Measurements from ENCODE around the gene KCNA10.

KCNA10 gene

GRCh38 chr1:110538075-110538474 lies 19.1 kb upstream of the KCNA10 start:
- H3K4me3 ChIP-seq (ENCODE audit: low read length in 2 of 2), result no peak overlapping the region
- H3K27ac ChIP-seq (ENCODE audit: low read depth in 2 of 2, low read length in 2 of 2), result no peak overlapping the region
- H3K9me3 ChIP-seq (ENCODE audit: control insufficient read depth in 2 of 2, low read length in 2 of 2), result no peaks in the 10 kb centered on the region
- no peaks in the 10 kb centered on the region for H3K36me3 ChIP-seq (ENCODE audit: control insufficient read depth in 2 of 2, insufficient read depth in 2 of 2, low read length in 2 of 2)
- H3K9ac ChIP-seq (ENCODE audit: low read depth in 1 of 2, low read length in 2 of 2), result no peak overlapping the region
- peaks cover 0 to 2% of the 10 kb centered on the region in 2 donors for H3K27me3 ChIP-seq (ENCODE audit: control insufficient read depth in 2 of 2, insufficient read depth in 2 of 2, low read length in 2 of 2)
- no peaks in the 10 kb centered on the region for H3K4me1 ChIP-seq (ENCODE audit: control insufficient read depth in 2 of 2, insufficient read depth in 2 of 2, low read length in 2 of 2)

- Histone ChIP-seq H3K27me3 (ENCODE audit: control insufficient read depth in 2 of 2, insufficient read depth in 2 of 2, low read length in 2 of 2) (peaks cover 0 to 2% of the 10 kb centered on the region in 2 donors), H3K27ac (ENCODE audit: low read depth in 2 of 2, low read length in 2 of 2) (no peak overlapping the region), H3K9ac (ENCODE audit: low read depth in 1 of 2, low read length in 2 of 2) (no peak overlapping the region), H3K4me1 (ENCODE audit: control insufficient read depth in 2 of 2, insufficient read depth in 2 of 2, low read length in 2 of 2) (no peaks in the 10 kb centered on the region), H3K4me3 (ENCODE audit: low read length in 2 of 2) (no peak overlapping the region), H3K36me3 (ENCODE audit: control insufficient read depth in 2 of 2, insufficient read depth in 2 of 2, low read length in 2 of 2) (no peaks in the 10 kb centered on the region), H3K9me3 (ENCODE audit: control insufficient read depth in 2 of 2, low read length in 2 of 2) (no peaks in the 10 kb centered on the region)
These were observed 17.0 kb upstream of the KCNA10 start for GRCh38 chr1:110535985-110536384.

- no peaks in the 10 kb centered on the region for H3K36me3 ChIP-seq (ENCODE audit: control insufficient read depth in 2 of 2, insufficient read depth in 2 of 2, low read length in 2 of 2)
- H3K9me3 ChIP-seq (ENCODE audit: control insufficient read depth in 2 of 2, low read length in 2 of 2), result no peaks in the 10 kb centered on the region
- H3K4me3 ChIP-seq (ENCODE audit: low read length in 2 of 2), result no peak overlapping the region
- H3K27ac ChIP-seq (ENCODE audit: low read depth in 2 of 2, low read length in 2 of 2), result no peak overlapping the region
- no peaks in the 10 kb centered on the region for H3K4me1 ChIP-seq (ENCODE audit: control insufficient read depth in 2 of 2, insufficient read depth in 2 of 2, low read length in 2 of 2)
- H3K27me3 ChIP-seq (ENCODE audit: control insufficient read depth in 2 of 2, insufficient read depth in 2 of 2, low read length in 2 of 2), result peaks cover 0 to 5% of the 10 kb centered on the region in 2 donors
- H3K9ac ChIP-seq (ENCODE audit: low read depth in 1 of 2, low read length in 2 of 2), result no peak overlapping the region
These were observed 14.3 kb upstream of the KCNA10 start for GRCh38 chr1:110533230-110533629.

- Histone ChIP-seq H3K9me3 (ENCODE audit: control insufficient read depth in 2 of 2, low read length in 2 of 2) (no peaks in the 10 kb centered on the region), H3K4me3 (ENCODE audit: low read length in 2 of 2) (no peak overlapping the region), H3K4me1 (ENCODE audit: control insufficient read depth in 2 of 2, insufficient read depth in 2 of 2, low read length in 2 of 2) (peaks cover 0 to 4% of the 10 kb centered on the region in 2 donors), H3K27me3 (ENCODE audit: control insufficient read depth in 2 of 2, insufficient read depth in 2 of 2, low read length in 2 of 2) (peaks cover 3 to 14% of the 10 kb centered on the region in 2 donors), H3K9ac (ENCODE audit: low read depth in 1 of 2, low read length in 2 of 2) (no peak overlapping the region), H3K36me3 (ENCODE audit: control insufficient read depth in 2 of 2, insufficient read depth in 2 of 2, low read length in 2 of 2) (no peaks in the 10 kb centered on the region), H3K27ac (ENCODE audit: low read depth in 2 of 2, low read length in 2 of 2) (no peak overlapping the region)
These were observed 10.0 kb upstream of the KCNA10 start for GRCh38 chr1:110529011-110529410.

- Histone ChIP-seq H3K27me3 (ENCODE audit: control insufficient read depth in 2 of 2, insufficient read depth in 2 of 2, low read length in 2 of 2) (peaks cover 11 to 13% of the 10 kb centered on the region in 2 donors), H3K4me3 (ENCODE audit: low read length in 2 of 2) (no peak overlapping the region), H3K9me3 (ENCODE audit: control insufficient read depth in 2 of 2, low read length in 2 of 2) (no peaks in the 10 kb centered on the region), H3K36me3 (ENCODE audit: control insufficient read depth in 2 of 2, insufficient read depth in 2 of 2, low read length in 2 of 2) (no peaks in the 10 kb centered on the region), H3K4me1 (ENCODE audit: control insufficient read depth in 2 of 2, insufficient read depth in 2 of 2, low read length in 2 of 2) (peaks cover 0 to 4% of the 10 kb centered on the region in 2 donors), H3K27ac (ENCODE audit: low read depth in 2 of 2, low read length in 2 of 2) (no peak overlapping the region), H3K9ac (ENCODE audit: low read depth in 1 of 2, low read length in 2 of 2) (no peak overlapping the region)
These were observed 7.3 kb upstream of the KCNA10 start for GRCh38 chr1:110526201-110526780.

- Histone ChIP-seq H3K4me1 (ENCODE audit: control insufficient read depth in 2 of 2, insufficient read depth in 2 of 2, low read length in 2 of 2) (peaks cover 0 to 4% of the 10 kb centered on the region in 2 donors), H3K9me3 (ENCODE audit: control insufficient read depth in 2 of 2, low read length in 2 of 2) (no peaks in the 10 kb centered on the region), H3K36me3 (ENCODE audit: control insufficient read depth in 2 of 2, insufficient read depth in 2 of 2, low read length in 2 of 2) (no peaks in the 10 kb centered on the region), H3K9ac (ENCODE audit: low read depth in 1 of 2, low read length in 2 of 2) (no peak overlapping the region), H3K4me3 (ENCODE audit: low read length in 2 of 2) (no peak overlapping the region), H3K27ac (ENCODE audit: low read depth in 2 of 2, low read length in 2 of 2) (no peak overlapping the region), H3K27me3 (ENCODE audit: control insufficient read depth in 2 of 2, insufficient read depth in 2 of 2, low read length in 2 of 2) (peaks cover 11 to 13% of the 10 kb centered on the region in 2 donors)
These were observed 6.2 kb upstream of the KCNA10 start for GRCh38 chr1:110525249-110525595.

GRCh38 chr1:110524311-110525248 lies 5.6 kb upstream of the KCNA10 start:
- H3K9ac ChIP-seq (ENCODE audit: low read depth in 1 of 2, low read length in 2 of 2), result no peak overlapping the region
- H3K27me3 ChIP-seq (ENCODE audit: control insufficient read depth in 2 of 2, insufficient read depth in 2 of 2, low read length in 2 of 2), result peaks cover 11 to 13% of the 10 kb centered on the region in 2 donors
- peak overlapping the region in 1 of 2 donors; percentile 13 for H3K4me3 ChIP-seq (ENCODE audit: low read length in 2 of 2)
- no peak overlapping the region for H3K27ac ChIP-seq (ENCODE audit: low read depth in 2 of 2, low read length in 2 of 2)
- no peaks in the 10 kb centered on the region for H3K36me3 ChIP-seq (ENCODE audit: control insufficient read depth in 2 of 2, insufficient read depth in 2 of 2, low read length in 2 of 2)
- no peaks in the 10 kb centered on the region for H3K9me3 ChIP-seq (ENCODE audit: control insufficient read depth in 2 of 2, low read length in 2 of 2)
- H3K4me1 ChIP-seq (ENCODE audit: control insufficient read depth in 2 of 2, insufficient read depth in 2 of 2, low read length in 2 of 2), result peaks cover 0 to 4% of the 10 kb centered on the region in 2 donors

- Histone ChIP-seq H3K4me1 (ENCODE audit: control insufficient read depth in 2 of 2, insufficient read depth in 2 of 2, low read length in 2 of 2) (peaks cover 0 to 4% of the 10 kb centered on the region in 2 donors), H3K27me3 (ENCODE audit: control insufficient read depth in 2 of 2, insufficient read depth in 2 of 2, low read length in 2 of 2) (peaks cover 9 to 11% of the 10 kb centered on the region in 2 donors), H3K9me3 (ENCODE audit: control insufficient read depth in 2 of 2, low read length in 2 of 2) (no peaks in the 10 kb centered on the region), H3K36me3 (ENCODE audit: control insufficient read depth in 2 of 2, insufficient read depth in 2 of 2, low read length in 2 of 2) (no peaks in the 10 kb centered on the region), H3K27ac (ENCODE audit: low read depth in 2 of 2, low read length in 2 of 2) (no peak overlapping the region), H3K9ac (ENCODE audit: low read depth in 1 of 2, low read length in 2 of 2) (no peak overlapping the region), H3K4me3 (ENCODE audit: low read length in 2 of 2) (no peak overlapping the region)
These were observed 4.0 kb upstream of the KCNA10 start for GRCh38 chr1:110523011-110523410.

GRCh38 chr1:110522560-110522959 lies 3.6 kb upstream of the KCNA10 start:
- Histone ChIP-seq H3K4me1 (ENCODE audit: control insufficient read depth in 2 of 2, insufficient read depth in 2 of 2, low read length in 2 of 2) (peaks cover 0 to 4% of the 10 kb centered on the region in 2 donors), H3K9ac (ENCODE audit: low read depth in 1 of 2, low read length in 2 of 2) (no peak overlapping the region), H3K4me3 (ENCODE audit: low read length in 2 of 2) (no peak overlapping the region), H3K27me3 (ENCODE audit: control insufficient read depth in 2 of 2, insufficient read depth in 2 of 2, low read length in 2 of 2) (peaks cover 11 to 13% of the 10 kb centered on the region in 2 donors), H3K36me3 (ENCODE audit: control insufficient read depth in 2 of 2, insufficient read depth in 2 of 2, low read length in 2 of 2) (no peaks in the 10 kb centered on the region), H3K9me3 (ENCODE audit: control insufficient read depth in 2 of 2, low read length in 2 of 2) (no peaks in the 10 kb centered on the region), H3K27ac (ENCODE audit: low read depth in 2 of 2, low read length in 2 of 2) (no peak overlapping the region)

GRCh38 chr1:110520827-110521226 lies 1.9 kb upstream of the KCNA10 start:
- Histone ChIP-seq H3K9ac (ENCODE audit: low read depth in 1 of 2, low read length in 2 of 2) (no peak overlapping the region), H3K4me3 (ENCODE audit: low read length in 2 of 2) (no peak overlapping the region), H3K27me3 (ENCODE audit: control insufficient read depth in 2 of 2, insufficient read depth in 2 of 2, low read length in 2 of 2) (peaks cover 11 to 13% of the 10 kb centered on the region in 2 donors), H3K27ac (ENCODE audit: low read depth in 2 of 2, low read length in 2 of 2) (no peak overlapping the region), H3K9me3 (ENCODE audit: control insufficient read depth in 2 of 2, low read length in 2 of 2) (no peaks in the 10 kb centered on the region), H3K36me3 (ENCODE audit: control insufficient read depth in 2 of 2, insufficient read depth in 2 of 2, low read length in 2 of 2) (no peaks in the 10 kb centered on the region), H3K4me1 (ENCODE audit: control insufficient read depth in 2 of 2, insufficient read depth in 2 of 2, low read length in 2 of 2) (peaks cover 0 to 4% of the 10 kb centered on the region in 2 donors)

Data from mucosa of rectum (tissue), 2 donors.